NCI-H128 (cell line): ENCODE measurements around the gene COMMD6.

Experiments
- DNase-seq: peaks from one replicate; lab custom pipeline; 2025; ENCODE audit not compliant: unreplicated experiment; lab: John Stamatoyannopoulos, UW

Gene COMMD6

DNA sequence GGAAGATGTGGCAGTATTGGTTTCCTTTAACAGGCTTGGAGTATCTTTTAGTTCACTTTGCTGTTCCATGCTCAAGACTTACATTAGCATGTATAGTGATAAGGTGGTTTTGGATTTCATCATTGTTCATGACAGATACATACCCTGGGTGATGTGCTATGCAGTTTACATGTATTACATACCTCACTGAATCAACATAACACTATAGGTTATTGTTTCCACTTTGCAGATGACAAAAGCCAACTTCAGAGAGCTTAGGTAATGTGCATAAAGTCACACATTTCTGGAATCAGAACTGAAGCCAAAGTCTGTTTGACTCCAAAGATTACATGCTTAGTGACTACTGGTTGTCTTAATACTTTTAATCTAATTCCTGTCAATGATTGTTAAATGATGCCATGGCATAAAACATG is 7.1 kb downstream of the COMMD6 start:
- no peak for DNase-seq

GRCh38 chr13:75521956-75522355 is 15.7 kb downstream of the COMMD6 start:
- DNase-seq = no peak

GRCh38 chr13:75518439-75519088 is 19.1 kb downstream of the COMMD6 start:
- DNase-seq = no peak

- no peak for DNase-seq
Observed at GRCh38 chr13:75514080-75514995, 23.3 kb downstream of the COMMD6 start.

DNA sequence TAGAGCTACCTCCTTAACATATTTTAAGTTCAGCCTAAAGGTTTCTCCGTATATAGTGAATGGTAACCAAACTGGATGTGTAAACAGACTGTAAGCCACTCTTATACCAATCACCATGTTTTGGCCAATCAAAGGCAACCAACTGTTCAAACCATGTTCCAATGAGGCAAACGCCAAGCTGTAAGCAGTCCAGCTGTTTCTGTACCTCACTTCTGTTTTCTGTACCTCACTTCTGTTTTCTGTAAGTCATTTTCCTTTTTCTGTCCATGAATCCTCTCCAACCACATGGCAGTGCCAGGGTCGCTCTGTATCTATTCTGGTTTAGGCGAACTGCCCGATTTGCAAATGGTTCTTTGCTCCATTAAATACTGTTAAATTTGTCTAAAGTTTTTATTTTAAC is 24.4 kb downstream of the COMMD6 start:
- no peak for DNase-seq

- DNase-seq = no peak
Observed at GRCh38 chr13:75512253-75512652, 25.4 kb downstream of the COMMD6 start.

DNA sequence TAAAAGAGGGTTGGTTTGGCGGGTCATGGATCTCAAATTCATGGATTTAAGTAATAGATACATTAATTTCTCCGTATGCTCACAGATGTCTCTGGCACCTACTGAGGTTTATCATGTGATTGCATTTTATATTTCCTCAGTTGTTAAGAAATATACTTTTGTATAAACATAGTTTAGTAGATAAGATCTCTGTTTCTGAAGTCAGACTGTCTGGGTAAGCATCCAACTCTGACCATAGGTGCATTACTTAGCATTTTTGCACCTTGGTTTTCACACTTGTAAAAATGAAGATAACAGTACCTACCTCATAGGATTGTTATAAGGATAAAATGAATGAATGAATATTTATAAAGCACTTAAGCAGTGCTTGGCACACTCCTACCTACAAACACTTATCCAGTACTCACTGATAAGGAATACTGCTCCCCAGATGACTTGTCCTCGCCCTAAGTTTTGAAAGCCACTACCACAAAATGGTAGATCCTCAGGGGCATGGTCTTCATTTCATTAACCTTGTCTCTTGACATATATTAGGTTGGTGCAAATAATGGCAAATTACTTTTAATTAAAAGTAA is 26.5 kb downstream of the COMMD6 start:
- DNase-seq = no peak

DNA sequence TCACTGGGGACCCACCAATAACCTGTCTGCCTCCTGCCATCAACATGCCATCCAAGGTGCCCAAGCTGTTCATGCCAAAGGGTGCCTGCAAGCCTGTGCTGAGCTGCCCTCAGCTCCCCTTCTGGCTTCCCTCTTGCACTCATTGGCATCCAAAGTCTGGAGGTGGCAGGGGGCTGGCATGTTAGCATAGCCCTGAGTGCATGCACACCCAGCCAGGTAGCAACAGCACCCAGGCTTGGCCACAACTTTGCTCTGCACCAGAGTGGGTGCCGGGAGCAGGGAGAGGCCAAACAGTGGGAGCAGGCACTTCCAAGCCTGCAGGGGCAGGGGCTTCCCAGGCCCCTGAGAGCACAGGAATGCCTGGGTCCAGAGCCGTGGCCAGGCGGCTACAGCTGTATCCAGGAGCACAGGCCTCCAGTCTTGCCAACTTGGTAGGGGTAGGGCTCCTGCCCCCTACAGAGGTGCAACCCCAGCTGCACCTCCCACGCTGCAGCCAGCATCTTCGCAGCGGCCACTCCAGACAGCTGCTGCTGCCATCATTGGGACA is 29.6 kb downstream of the COMMD6 start:
- DNase-seq = no peak

DNA sequence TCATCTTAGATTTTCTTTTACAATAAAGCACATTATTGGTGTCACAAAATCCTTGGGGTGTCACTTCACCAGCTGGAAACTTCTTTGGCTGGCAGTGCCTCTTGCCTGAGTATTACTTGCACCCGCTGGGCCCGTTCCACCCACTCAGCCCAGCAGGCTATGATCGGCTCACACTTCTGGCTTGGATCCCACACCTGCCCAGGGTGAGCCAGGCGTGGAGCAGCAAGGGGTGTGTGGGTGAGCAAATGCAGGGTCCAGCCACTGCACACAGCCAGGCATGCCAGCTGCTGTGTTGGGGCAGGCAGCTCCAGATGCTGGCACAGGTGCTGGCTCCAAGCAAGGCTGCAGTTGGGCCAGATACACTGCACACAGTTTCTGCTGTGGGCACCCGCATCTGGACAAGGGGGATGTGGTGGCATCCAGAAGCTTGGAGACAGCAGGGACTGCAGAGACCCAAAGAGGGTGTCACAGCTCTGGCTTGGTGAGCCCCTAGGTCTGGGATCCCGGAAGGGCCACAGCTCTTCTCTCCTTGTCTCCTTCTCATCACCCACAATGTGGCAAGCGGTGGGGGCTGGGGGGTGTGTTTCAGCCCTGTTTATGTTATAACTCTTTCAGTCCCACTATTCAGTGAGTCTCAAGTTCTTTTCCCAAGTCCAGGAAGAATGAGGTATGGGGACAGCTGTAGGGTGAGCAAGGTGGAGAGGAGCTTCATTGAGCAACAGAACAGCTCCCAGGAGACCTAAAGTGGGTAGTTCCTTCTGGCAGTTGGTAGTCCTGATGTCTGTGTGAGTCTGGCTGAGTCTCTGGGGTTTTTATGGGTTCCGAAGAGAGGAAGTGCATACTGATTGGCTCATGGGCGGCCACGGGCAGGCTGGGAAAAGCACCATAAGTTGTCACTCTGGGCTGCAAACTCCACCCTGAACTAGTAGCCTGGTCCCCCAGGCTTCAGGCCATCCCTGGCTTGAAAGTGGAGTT is 30.3 kb downstream of the COMMD6 start:
- no peak for DNase-seq

DNA sequence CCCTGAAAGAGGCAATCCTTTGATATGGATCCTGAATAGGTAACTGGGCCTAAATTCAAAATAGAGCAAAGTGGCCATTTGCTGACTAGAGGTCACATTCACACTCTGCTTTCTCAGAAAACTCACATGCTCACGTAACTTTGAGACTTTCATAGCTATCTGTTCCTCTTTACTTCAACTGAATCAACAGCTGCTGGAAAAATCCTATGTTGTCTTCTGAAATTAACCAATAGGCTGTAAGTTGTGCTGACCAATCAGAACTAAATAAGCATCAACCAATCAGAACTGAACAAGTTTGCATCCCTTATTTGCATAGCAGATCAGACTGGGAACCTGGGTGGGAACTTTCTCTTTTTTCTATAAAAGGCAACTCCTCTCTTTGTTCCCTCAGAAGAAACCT is 31.6 kb downstream of the COMMD6 start:
- no peak for DNase-seq

GRCh38 chr13:75505327-75505726 is 32.3 kb downstream of the COMMD6 start:
- DNase-seq = no peak

GRCh38 chr13:75495938-75496337 is 41.7 kb downstream of the COMMD6 start:
- DNase-seq = no peak

GRCh38 chr13:75494491-75494890 is 43.1 kb downstream of the COMMD6 start:
- no peak for DNase-seq

DNA sequence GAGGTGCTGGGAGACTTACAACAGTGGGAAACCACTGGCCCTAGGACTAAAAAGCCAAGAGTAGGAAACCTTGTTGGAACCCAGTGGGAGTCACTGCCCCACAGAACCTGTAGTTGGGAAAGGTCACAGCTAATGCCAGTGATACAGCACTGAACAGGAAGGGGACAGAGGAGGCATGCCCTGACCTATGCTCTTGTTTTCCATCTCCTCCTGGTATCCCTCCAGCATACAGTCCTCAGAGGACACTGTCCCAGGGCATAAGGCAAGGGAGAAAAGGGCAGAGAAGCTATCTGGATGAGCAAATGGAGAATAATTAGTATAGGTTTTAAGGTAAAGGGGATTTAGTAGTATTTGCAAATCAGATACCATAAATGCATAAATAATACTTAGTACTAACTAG is 44.5 kb downstream of the COMMD6 start:
- no peak for DNase-seq

DNA sequence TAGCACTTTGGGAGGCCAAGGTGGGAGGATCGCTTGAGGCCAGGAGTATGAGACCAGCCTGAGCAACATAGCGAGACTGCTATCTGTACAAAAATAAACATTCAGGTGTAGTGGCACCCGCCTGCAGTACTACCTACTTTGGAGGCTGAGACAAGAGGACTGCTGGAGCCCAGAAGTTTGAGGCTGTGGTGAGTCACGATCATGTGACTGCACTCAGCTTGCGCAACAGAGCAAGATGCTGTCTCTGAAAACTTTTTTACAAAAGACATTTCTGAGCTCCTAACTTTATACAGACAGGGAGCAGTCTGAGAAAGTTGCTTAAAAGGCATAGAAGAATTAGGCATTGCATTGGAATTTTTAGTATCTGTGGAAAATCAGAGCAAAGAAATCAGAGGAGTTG is 45.3 kb downstream of the COMMD6 start:
- DNase-seq = no peak

DNA sequence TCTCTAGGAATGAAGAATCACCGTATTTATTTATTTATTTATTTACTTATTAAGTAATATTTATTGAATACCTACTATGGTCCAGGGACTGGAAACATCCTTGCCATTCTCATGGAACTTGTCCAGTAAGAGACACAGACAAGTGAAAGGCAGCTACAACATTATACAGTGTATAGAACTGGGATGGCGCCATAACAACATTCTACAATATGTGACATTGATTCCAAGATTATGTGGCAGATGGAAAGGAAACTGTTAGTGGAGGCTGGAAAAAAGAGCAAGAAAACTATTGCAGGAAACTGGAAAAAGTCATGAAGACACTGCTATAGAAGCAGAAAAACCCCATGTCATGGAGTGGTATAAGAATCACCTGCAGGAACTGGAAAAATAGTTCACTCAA is 46.3 kb downstream of the COMMD6 start:
- no peak for DNase-seq

GRCh38 chr13:75489502-75490263 is 48.0 kb downstream of the COMMD6 start:
- no peak for DNase-seq

DNA sequence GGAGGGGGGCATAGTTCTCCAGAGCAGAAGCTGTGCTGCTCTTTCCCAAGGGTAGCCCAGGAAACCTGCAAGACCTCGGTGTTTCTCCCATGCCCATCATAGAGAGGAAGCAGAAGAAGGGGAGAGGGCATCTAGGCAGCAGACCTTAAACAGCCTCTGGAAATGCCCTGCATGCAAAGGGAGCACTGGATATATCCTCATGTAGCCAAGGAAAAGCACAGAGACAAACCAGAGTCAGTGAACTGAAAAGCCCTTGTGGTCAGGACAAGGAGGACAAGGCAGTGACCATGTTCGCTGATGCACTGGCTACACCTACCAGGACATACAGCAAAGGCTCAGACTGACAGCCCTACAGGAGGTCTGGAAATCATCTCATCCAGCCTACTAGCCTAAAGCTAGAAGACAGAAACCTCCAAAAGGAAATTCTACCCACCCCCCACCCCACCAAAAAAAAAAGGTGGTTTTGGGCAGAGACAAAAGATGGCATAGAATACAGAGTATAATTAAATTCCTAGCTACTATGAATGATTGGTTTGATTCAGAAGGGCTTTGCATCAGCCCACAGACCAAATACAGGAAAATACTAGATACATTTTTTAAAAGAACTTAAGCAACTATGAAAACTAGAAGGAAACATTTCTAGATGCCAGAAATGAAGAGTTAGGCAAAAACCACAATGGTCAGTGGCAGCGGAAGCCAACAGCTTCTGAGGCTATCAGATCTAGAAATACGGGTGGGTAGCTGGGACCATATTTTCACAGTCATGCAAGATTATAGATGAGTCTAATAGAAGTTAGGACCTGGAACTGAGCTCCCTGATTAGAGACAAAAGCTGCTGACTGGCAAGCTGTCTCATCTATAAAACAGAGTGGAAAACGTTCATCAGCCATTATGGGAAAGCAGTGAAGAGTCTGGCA is 51.2 kb downstream of the COMMD6 start:
- DNase-seq = no peak
